Thoracic aorta (tissue), 2 donors: ENCODE measurements around the gene NCOA6. TPM values are rescaled to one million over a fixed set of nuclear protein-coding genes. Genes with fewer than 3 reads are reported as not detected.
"Not testable (repeated sequence)": the region's sequence is repeated elsewhere in the genome, so short reads cannot be mapped to it uniquely, and the experiment has no call there.

Source experiments
- ATAC-seq: fragments of 150-250 bp; one replicate; pipeline ENCODE4 v1.8.0; 2017; ENCODE audit warnings: low read depth; ENCODE audit not compliant: insufficient number of reproducible peaks, low FRiP score
- DNase-seq: peaks from one replicate; pipeline ENCODE4 v3.0.0-alpha.2; 2020; ENCODE audit warnings: low spot score
- H3K27ac ChIP-seq, 2 donors: fragments of 200-600 bp; sonication (generic); 1 replicate in 1 of 2; 2 replicates in 1 of 2; pipeline ENCODE4 v1.5.1; 2016; ENCODE audit warnings: mild to moderate bottlenecking in 2 of 2, moderate library complexity in 2 of 2
- H3K27me3 ChIP-seq: fragments of 200-600 bp; sonication (generic); replicated peaks from 2 replicates; pipeline ENCODE4 v1.6.0; 2016; ENCODE audit warnings: mild to moderate bottlenecking; ENCODE audit not compliant: insufficient read depth
- H3K36me3 ChIP-seq: fragments of 200-600 bp; sonication (generic); one replicate; pipeline ENCODE4 v1.5.1; 2016
- H3K4me1 ChIP-seq, 2 donors: fragments of 200-600 bp; sonication (generic); 1 replicate in 1 of 2; 2 replicates in 1 of 2; pipeline versions ENCODE4 v1.5.1 to v1.6.0; 2016; ENCODE audit warnings: low read depth in 2 of 2, mild to moderate bottlenecking in 1 of 2; ENCODE audit not compliant: control insufficient read depth in 1 of 2
- H3K4me3 ChIP-seq: fragments of 200-600 bp; sonication (generic); 2 replicates; pipeline ENCODE4 v1.5.1; 2016; ENCODE audit warnings: mild to moderate bottlenecking
- H3K9me3 ChIP-seq: fragments of 200-600 bp; sonication (generic); 2 replicates; pipeline ENCODE4 v1.5.1; 2016
- total RNA-seq, 2 donors: library from RNA; depleted of rRNA; stranded (reverse); fragments of >200 nt; gene quantifications; one replicate each; pipeline versions ENCODE4 v1.1.0 to v1.2.3, GENCODE V29; 2016
- TF ChIP-seq, protein P1 (sequence below): fragments of 200-600 bp; sonication (generic); IDR thresholded peaks from one replicate; pipeline ENCODE4 v1.5.1; 2019; ENCODE audit warnings: antibody characterized with exemption

NCOA6 gene
- total RNA-seq, 2 donors from 2014 or later, result 14.8 to 21.4 TPM

GRCh38 chr20:34716921-34717229 lies 108.6 kb downstream of the NCOA6 start:
- H3K9me3 ChIP-seq, result no peaks in the 10 kb centered on the region
- H3K4me3 ChIP-seq, result no peak overlapping the region
- TF ChIP-seq, protein P1, sequence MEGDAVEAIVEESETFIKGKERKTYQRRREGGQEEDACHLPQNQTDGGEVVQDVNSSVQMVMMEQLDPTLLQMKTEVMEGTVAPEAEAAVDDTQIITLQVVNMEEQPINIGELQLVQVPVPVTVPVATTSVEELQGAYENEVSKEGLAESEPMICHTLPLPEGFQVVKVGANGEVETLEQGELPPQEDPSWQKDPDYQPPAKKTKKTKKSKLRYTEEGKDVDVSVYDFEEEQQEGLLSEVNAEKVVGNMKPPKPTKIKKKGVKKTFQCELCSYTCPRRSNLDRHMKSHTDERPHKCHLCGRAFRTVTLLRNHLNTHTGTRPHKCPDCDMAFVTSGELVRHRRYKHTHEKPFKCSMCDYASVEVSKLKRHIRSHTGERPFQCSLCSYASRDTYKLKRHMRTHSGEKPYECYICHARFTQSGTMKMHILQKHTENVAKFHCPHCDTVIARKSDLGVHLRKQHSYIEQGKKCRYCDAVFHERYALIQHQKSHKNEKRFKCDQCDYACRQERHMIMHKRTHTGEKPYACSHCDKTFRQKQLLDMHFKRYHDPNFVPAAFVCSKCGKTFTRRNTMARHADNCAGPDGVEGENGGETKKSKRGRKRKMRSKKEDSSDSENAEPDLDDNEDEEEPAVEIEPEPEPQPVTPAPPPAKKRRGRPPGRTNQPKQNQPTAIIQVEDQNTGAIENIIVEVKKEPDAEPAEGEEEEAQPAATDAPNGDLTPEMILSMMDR, result no peak
- ATAC-seq, result no peak
- peaks cover 6% of the 10 kb centered on the region for H3K36me3 ChIP-seq
- no peak overlapping the region for H3K27ac ChIP-seq
- no peaks in the 10 kb centered on the region for H3K27me3 ChIP-seq
- no peaks in the 10 kb centered on the region for H3K4me1 ChIP-seq
- DNase-seq, result no peak

GRCh38 chr20:34715384-34715783 lies 110.1 kb downstream of the NCOA6 start:
- ATAC-seq (no peak), DNase-seq (no peak)
- TF ChIP-seq, protein P1, result no peak
- H3K36me3 ChIP-seq, result peaks cover 6% of the 10 kb centered on the region
- no peaks in the 10 kb centered on the region for H3K9me3 ChIP-seq
- H3K4me3 ChIP-seq, result no peak overlapping the region
- H3K4me1 ChIP-seq, result peaks cover under 1 to 5% of the 10 kb centered on the region in 2 donors
- no peak overlapping the region for H3K27ac ChIP-seq
- no peaks in the 10 kb centered on the region for H3K27me3 ChIP-seq

DNA sequence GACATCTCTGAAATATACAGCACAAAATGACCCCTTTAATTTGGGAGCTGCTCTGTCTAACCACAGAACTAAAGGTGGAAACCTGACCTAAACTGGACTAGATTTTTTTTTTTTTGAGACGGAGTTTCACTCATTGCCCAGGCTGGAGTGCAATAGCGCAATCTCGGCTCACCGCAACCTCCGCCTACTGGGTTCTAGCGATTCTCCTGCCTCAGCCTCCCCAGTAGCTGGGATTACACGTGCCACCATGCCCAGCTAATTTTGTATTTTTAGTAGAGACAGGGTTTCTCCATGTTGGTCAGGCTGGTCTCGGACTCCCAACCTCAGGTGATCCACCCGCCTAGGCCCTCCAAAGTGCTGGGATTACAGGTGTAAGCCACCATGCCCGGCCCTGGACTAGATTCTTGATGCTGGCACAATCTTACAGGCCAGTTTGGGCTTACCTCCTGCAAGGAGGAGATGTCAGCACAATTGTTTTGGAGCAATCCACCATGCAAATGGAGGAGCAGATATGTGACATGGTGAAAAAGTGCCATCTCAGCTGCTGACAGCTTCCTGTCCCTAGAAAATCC lies 111.4 kb downstream of the NCOA6 start:
- not testable (repeated sequence) for H3K27ac ChIP-seq, H3K9me3 ChIP-seq, DNase-seq, H3K27me3 ChIP-seq, H3K36me3 ChIP-seq, ATAC-seq, H3K4me3 ChIP-seq, H3K4me1 ChIP-seq

GRCh38 chr20:34713194-34713943 lies 112.1 kb downstream of the NCOA6 start:
- peaks cover 6% of the 10 kb centered on the region for H3K36me3 ChIP-seq
- peaks cover 3 to 15% of the 10 kb centered on the region in 2 donors for H3K4me1 ChIP-seq
- no peaks in the 10 kb centered on the region for H3K9me3 ChIP-seq
- H3K27ac ChIP-seq, result no peak overlapping the region
- ATAC-seq (no peak), DNase-seq (no peak)
- TF ChIP-seq, protein P1, result no peak
- H3K4me3 ChIP-seq, result no peak overlapping the region
- H3K27me3 ChIP-seq, result no peaks in the 10 kb centered on the region

- Histone ChIP-seq H3K27ac (no peak overlapping the region), H3K36me3 (peaks cover 6% of the 10 kb centered on the region)
- no peak for ATAC-seq
Measured at GRCh38 chr20:34712525-34713192, 112.8 kb downstream of the NCOA6 start.

More at GRCh38 chr20:34712525-34713192, 112.8 kb downstream of the NCOA6 start:
- H3K4me1 ChIP-seq, result peaks cover 3 to 15% of the 10 kb centered on the region in 2 donors
- no peak overlapping the region for H3K4me3 ChIP-seq
- no peak for DNase-seq
- H3K9me3 ChIP-seq, result no peaks in the 10 kb centered on the region
- TF ChIP-seq, protein P1, result no peak
- no peaks in the 10 kb centered on the region for H3K27me3 ChIP-seq
